Esophagus (tissue), 2 donors: ENCODE data around the gene ACAT1. TPM values are rescaled to one million over a fixed set of nuclear protein-coding genes. Genes with fewer than 3 reads are reported as not detected.

Source experiments
- H3K27ac ChIP-seq, 2 donors: one replicate each; pipeline ENCODE4 v1.5.1; 2013; ENCODE audit warnings: low read depth in 2 of 2, mild to moderate bottlenecking in 2 of 2, inconsistent platforms in 1 of 2, low read length in 1 of 2, moderate library complexity in 1 of 2
- H3K27me3 ChIP-seq, 2 donors: one replicate each; pipeline ENCODE4 v1.6.1; 2013; ENCODE audit warnings: low read length in 2 of 2, control low read depth in 1 of 2, mild to moderate bottlenecking in 1 of 2; ENCODE audit not compliant: insufficient read depth in 2 of 2, control insufficient read depth in 1 of 2
- H3K36me3 ChIP-seq, 2 donors: one replicate each; pipeline ENCODE4 v1.6.1; 2013; ENCODE audit warnings: low read length in 1 of 2; ENCODE audit not compliant: control insufficient read depth in 2 of 2, insufficient read depth in 2 of 2
- H3K4me1 ChIP-seq, 2 donors: one replicate each; pipeline ENCODE4 v1.6.1; 2013; ENCODE audit warnings: low read length in 1 of 2; ENCODE audit not compliant: control insufficient read depth in 2 of 2, insufficient read depth in 2 of 2
- H3K4me3 ChIP-seq, 2 donors: one replicate each; pipeline ENCODE4 v1.5.1; 2013; ENCODE audit warnings: low read length in 2 of 2, mild to moderate bottlenecking in 2 of 2, low read depth in 1 of 2, moderate library complexity in 1 of 2
- H3K9me3 ChIP-seq, 2 donors: one replicate each; pipeline ENCODE4 v1.6.1; 2013; ENCODE audit warnings: mild to moderate bottlenecking in 2 of 2, low read depth in 1 of 2, low read length in 1 of 2, moderate library complexity in 1 of 2; ENCODE audit not compliant: control insufficient read depth in 2 of 2, insufficient read depth in 1 of 2
- WGBS, 2 donors: extraction: QIAGEN DNeasy Blood & Tissue Kit; methylation state at CpG; one replicate each; pipeline ENCODE4 v1.1.7; 2013; 5-methylcytosine and 5-hydroxymethylcytosine counted together
- polyA plus RNA-seq, 2 donors: library from polyadenylated mRNA; stranded (reverse); fragments of 200-250 nt; gene quantifications; one replicate each; pipeline ENCODE4 v1.2.3, GENCODE V29; 2013
- donor health status: healthy with polysubstance abuse.
- donor health status: Bipolar disorder and iron deficiency.

Gene ACAT1
- polyA plus RNA-seq, result 10 to 100 TPM; 20.7 to 38.0 TPM

- 0 to 1% methylated on average over 73 of the region's 73 CpGs for WGBS, 2 donors
- H3K27ac ChIP-seq, result peak within 1 kb of the TSS; percentile 90 to 92
- no peaks in the 10 kb centered on the region for H3K36me3 ChIP-seq
- H3K4me1 ChIP-seq, result no peaks in the 10 kb centered on the region
- no peaks in the 10 kb centered on the region for H3K27me3 ChIP-seq
- no peaks in the 10 kb centered on the region for H3K9me3 ChIP-seq
- peak within 1 kb of the TSS; percentile 66 to 85 for H3K4me3 ChIP-seq
These were observed at the start of gene ACAT1 for GRCh38 chr11:108121274-108122155. Gene ACAT1 (plus strand): TSS chr11:108121567. CDS start chr11:108121607, 40 bp downstream.

DNA sequence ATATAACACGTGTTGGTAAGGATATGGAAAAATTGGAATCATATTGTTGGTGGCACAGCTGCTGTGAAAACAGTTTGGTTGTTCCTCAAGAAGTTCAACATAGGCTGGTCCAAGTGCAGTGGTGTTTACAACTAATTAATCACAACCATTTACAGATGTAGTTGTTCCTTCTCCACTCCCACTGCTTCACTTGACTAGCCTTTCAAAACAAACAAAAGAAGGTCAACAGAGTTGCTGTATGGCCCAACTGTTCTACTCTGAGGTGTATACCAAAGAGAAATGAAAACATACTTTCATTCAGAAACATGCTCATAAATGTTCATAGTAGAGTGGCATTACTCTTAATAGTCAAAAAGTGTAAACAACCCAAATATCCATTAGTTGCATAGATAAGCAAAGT lies 36.6 kb upstream of the ACAT1 start:
- WGBS, 2 donors, result 57 to 72% methylated on average over 1 of the region's 1 CpG
- Histone ChIP-seq H3K4me1 (no peaks in the 10 kb centered on the region), H3K9me3 (no peaks in the 10 kb centered on the region), H3K27ac (no peak overlapping the region), H3K36me3 (peaks cover 5 to 6% of the 10 kb centered on the region in 2 donors), H3K4me3 (no peak overlapping the region), H3K27me3 (no peaks in the 10 kb centered on the region)

DNA sequence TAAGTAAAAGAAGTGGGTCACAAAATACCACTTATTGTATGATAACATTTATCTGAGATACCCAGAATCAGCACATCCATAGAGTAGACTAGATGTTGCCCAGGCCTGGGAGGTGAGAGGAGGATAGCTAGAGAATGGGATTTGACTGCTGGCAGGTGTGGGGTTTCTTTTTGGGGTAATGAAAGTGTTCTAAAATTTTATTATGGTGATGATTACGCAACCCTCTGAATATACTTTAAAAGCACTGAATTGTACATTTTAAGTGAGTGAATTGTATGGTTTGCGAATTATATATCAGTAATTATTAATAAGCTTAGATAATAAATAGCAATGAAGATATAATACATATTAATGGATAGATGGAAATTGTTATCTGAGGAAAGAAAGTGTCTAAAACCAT lies 35.7 kb upstream of the ACAT1 start:
- Histone ChIP-seq H3K27ac (no peak overlapping the region), H3K9me3 (no peaks in the 10 kb centered on the region), H3K4me1 (no peaks in the 10 kb centered on the region), H3K36me3 (peaks cover 5 to 6% of the 10 kb centered on the region in 2 donors), H3K4me3 (no peak overlapping the region), H3K27me3 (no peaks in the 10 kb centered on the region)
- 97 to 98% methylated on average over 2 of the region's 2 CpGs for WGBS, 2 donors

- Histone ChIP-seq H3K36me3 (peaks cover 0 to 9% of the 10 kb centered on the region in 2 donors), H3K27ac (no peak overlapping the region), H3K9me3 (no peaks in the 10 kb centered on the region), H3K4me1 (no peaks in the 10 kb centered on the region), H3K4me3 (no peak overlapping the region), H3K27me3 (no peaks in the 10 kb centered on the region)
- 49% methylated on average over 2 of the region's 2 CpGs for WGBS, 2 donors
These were observed 29.2 kb upstream of the ACAT1 start for GRCh38 chr11:108092134-108092533.

GRCh38 chr11:108093128-108093904 lies 28.1 kb upstream of the ACAT1 start:
- Histone ChIP-seq H3K4me3 (no peak overlapping the region), H3K27ac (no peak overlapping the region), H3K36me3 (peaks cover 0 to 9% of the 10 kb centered on the region in 2 donors), H3K27me3 (no peaks in the 10 kb centered on the region), H3K9me3 (no peaks in the 10 kb centered on the region), H3K4me1 (no peaks in the 10 kb centered on the region)
- 88 to 93% methylated on average over 4 of the region's 4 CpGs for WGBS, 2 donors

GRCh38 chr11:108097179-108097578 lies 24.2 kb upstream of the ACAT1 start:
- Histone ChIP-seq H3K36me3 (no peaks in the 10 kb centered on the region), H3K4me3 (no peak overlapping the region), H3K27me3 (no peaks in the 10 kb centered on the region), H3K4me1 (no peaks in the 10 kb centered on the region), H3K9me3 (no peaks in the 10 kb centered on the region), H3K27ac (no peak overlapping the region)
- 93 to 96% methylated on average over 3 of the region's 3 CpGs for WGBS, 2 donors

GRCh38 chr11:108101090-108101775 lies 20.1 kb upstream of the ACAT1 start:
- Histone ChIP-seq H3K27me3 (no peaks in the 10 kb centered on the region), H3K27ac (peak overlapping the region in 1 of 2 donors; percentile 55), H3K4me1 (no peaks in the 10 kb centered on the region), H3K4me3 (no peak overlapping the region), H3K36me3 (peaks cover 0 to 2% of the 10 kb centered on the region in 2 donors), H3K9me3 (no peaks in the 10 kb centered on the region)
- 80 to 82% methylated on average over 1 of the region's 1 CpG for WGBS, 2 donors

DNA sequence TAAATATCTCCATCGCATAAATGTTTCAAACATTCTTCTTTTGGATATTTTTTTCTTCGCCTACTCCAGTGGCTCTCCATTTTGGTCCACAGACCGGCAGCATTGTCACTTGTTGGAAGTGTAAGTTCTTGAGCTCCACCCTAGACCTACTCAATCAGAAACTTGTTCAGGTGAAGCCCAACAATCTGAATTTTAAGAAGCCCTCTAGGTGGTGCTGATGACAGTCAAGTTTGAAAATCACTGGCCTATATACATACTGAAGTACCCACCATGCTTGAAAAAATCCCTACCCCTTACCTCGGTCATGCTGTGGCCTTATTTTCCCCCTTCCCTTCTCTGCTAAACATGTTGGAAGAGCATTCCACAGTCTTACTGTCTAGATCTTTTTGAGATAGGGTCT lies 10.2 kb upstream of the ACAT1 start:
- Histone ChIP-seq H3K27ac (no peak overlapping the region), H3K9me3 (no peaks in the 10 kb centered on the region), H3K27me3 (no peaks in the 10 kb centered on the region), H3K4me3 (no peak overlapping the region), H3K36me3 (no peaks in the 10 kb centered on the region), H3K4me1 (no peaks in the 10 kb centered on the region)
- WGBS, 2 donors, result 94 to 95% methylated on average over 4 of the region's 4 CpGs

GRCh38 chr11:108112057-108112456 lies 9.3 kb upstream of the ACAT1 start:
- H3K27ac ChIP-seq, result no peak overlapping the region
- H3K4me3 ChIP-seq, result no peak overlapping the region
- H3K9me3 ChIP-seq, result no peaks in the 10 kb centered on the region
- H3K27me3 ChIP-seq, result no peaks in the 10 kb centered on the region
- H3K36me3 ChIP-seq, result no peaks in the 10 kb centered on the region
- 86 to 96% methylated on average over 2 of the region's 2 CpGs for WGBS, 2 donors
- H3K4me1 ChIP-seq, result no peaks in the 10 kb centered on the region
